ENCODE measurements around the gene UIMC1.

UIMC1 gene

GRCh38 chr5:176956756-176957155 lies 49.8 kb downstream of the UIMC1 start:
- in situ Hi-C loops (cut with MboI; ENCODE audit: low sequenced_read_pairs) = no loop called here

GRCh38 chr5:176955895-176956294 lies 50.7 kb downstream of the UIMC1 start:
- in situ Hi-C loops (cut with MboI; ENCODE audit: low sequenced_read_pairs) = no loop called here

- in situ Hi-C loops (cut with MboI; ENCODE audit: low sequenced_read_pairs) = no loop called here
Observed at GRCh38 chr5:176954050-176954449, 52.5 kb downstream of the UIMC1 start.

GRCh38 chr5:176952531-176953193 lies 53.9 kb downstream of the UIMC1 start:
- in situ Hi-C loops (cut with MboI; ENCODE audit: low sequenced_read_pairs) = no loop called here

GRCh38 chr5:176948458-176948857 lies 58.1 kb downstream of the UIMC1 start:
- in situ Hi-C loops (cut with MboI; ENCODE audit: low sequenced_read_pairs) = no loop called here

DNA sequence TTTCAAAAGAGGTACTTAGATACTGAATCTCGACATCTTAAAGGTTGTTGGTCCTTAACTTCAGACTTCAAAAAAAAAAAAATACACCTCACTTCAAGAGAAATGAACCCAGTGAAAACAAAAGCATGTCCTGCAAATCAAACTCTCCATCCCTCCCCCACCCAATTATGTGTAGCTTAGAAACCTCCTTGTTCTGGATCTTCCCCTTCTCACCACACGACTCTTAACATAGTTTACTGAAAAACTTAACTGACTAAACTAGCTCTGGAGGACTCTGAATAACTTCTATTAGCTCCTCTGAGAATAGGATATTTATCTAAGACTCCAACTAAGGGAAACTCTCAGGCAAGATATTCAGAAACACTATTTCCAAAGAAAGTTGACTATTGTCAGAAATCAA lies 58.7 kb downstream of the UIMC1 start:
- in situ Hi-C loops (cut with MboI; ENCODE audit: low sequenced_read_pairs) = no loop called here

GRCh38 chr5:176944268-176944667 lies 62.3 kb downstream of the UIMC1 start:
- in situ Hi-C loops (cut with MboI; ENCODE audit: low sequenced_read_pairs) = no loop called here

- in situ Hi-C loops (cut with MboI; ENCODE audit: low sequenced_read_pairs) = no loop called here
Observed at GRCh38 chr5:176943816-176944215, 62.8 kb downstream of the UIMC1 start.

DNA sequence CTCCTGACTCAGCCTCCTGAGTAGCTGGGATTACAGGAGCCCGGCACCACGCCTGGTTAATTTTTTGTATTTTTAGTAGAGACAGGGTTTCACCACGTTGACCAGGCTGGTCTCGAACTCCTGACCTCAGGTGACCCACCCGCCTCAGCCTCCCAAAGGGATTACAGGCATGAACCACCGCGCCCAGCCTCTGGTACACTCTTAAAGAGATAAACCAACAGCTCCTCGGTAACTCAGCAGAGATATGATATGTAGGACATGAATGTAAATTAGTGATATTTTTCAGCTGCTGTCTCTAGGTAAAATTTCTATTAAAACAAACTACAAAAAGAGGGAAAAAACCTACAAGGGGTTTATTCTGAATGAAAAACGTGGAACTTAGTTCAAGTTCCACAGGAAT lies 64.6 kb downstream of the UIMC1 start:
- in situ Hi-C loops (cut with MboI; ENCODE audit: low sequenced_read_pairs) = no loop called here

- in situ Hi-C loops (cut with MboI; ENCODE audit: low sequenced_read_pairs) = no loop called here
Observed at GRCh38 chr5:176938472-176938871, 68.1 kb downstream of the UIMC1 start.

DNA sequence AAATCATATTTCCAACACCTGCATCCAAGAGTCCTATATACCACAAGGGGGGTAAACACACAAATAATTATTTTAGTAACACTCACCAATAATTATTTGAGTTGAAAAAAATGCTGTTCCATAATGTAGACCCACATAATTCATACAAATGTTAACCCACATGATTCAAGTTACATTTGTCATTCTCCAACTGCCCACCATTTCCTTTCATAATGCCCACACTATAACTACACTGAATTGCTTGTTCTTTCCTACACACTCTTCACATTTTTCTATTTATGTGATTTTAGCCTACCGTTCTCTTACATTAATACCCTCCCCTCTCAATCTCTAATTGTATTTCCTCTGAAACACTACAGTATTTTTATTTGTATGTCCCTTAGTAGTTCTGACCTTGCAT lies 71.6 kb downstream of the UIMC1 start:
- in situ Hi-C loops (cut with MboI; ENCODE audit: low sequenced_read_pairs) = no loop called here

DNA sequence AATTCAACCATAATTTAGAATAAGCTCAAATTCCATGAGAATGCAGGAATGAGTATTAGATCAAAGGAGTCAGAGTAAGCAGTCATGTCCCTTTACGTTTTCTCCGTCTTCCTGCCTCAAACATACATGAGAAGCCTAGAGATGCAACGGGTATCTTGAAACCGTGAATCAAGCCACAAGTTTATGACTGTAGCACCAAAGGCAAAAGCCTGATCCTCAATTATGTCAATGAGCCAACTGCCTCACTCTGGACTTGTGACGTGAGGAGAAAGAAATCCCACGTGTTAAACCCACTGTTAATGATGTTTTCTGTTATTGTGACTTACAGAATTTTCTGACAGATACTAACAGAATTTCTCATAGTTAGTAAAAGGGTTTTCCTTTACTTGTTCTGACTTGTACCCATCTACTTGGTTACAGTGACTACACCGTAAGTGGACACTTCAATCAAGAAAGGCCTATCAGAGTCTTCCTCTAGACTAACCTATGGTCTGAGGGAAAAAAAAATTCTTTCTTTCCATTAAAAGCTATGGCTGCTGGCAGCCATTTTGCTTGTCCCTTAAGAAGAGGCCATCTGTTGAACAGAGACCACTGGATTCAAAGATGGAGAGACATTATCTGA lies 72.2 kb downstream of the UIMC1 start:
- in situ Hi-C loops (cut with MboI; ENCODE audit: low sequenced_read_pairs) = no loop called here

DNA sequence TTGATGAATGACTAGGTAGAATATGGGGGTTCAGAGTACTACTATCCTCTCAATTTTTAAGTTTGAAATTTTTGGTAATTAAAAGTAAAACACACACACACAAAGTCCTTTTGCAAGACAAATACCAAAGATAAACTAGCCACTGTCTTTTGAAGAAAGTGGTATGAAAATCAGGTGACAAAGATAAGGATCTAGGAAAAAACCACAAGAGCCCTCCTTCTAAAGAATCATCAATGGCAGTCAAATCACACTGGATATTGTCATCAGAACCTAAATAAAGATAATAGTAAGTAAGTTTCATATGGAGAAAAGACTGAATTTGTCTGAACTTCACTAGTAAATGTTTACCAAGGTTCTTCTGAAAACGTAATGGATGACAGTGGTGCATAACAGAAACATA lies 76.9 kb downstream of the UIMC1 start:
- in situ Hi-C loops (cut with MboI; ENCODE audit: low sequenced_read_pairs) = no loop called here

DNA sequence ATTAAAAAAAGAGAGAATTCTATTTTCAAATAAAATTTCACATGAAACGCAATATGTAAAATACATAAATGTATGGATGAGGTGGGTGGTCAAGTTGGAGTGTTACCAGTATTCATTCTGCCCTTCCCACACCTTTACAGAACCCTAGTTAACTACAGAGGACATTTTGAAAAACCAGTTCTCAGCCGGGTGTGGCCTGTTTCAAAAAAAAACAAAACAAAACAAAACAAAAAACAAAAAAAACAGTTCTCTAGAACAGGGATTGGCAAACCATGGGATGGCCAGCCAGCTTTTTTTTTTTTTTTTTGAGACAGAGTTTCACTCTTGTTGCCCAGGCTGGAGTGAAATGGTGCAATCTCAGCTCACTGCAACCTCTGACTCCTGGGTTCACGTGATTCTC lies 79.0 kb downstream of the UIMC1 start:
- in situ Hi-C loops (cut with MboI; ENCODE audit: low sequenced_read_pairs) = no loop called here

- in situ Hi-C loops (cut with MboI; ENCODE audit: low sequenced_read_pairs) = no loop called here
Observed at GRCh38 chr5:176922817-176923216, 83.8 kb downstream of the UIMC1 start.

GRCh38 chr5:176921714-176922113 lies 84.9 kb downstream of the UIMC1 start:
- in situ Hi-C loops (cut with MboI; ENCODE audit: low sequenced_read_pairs) = no loop called here

DNA sequence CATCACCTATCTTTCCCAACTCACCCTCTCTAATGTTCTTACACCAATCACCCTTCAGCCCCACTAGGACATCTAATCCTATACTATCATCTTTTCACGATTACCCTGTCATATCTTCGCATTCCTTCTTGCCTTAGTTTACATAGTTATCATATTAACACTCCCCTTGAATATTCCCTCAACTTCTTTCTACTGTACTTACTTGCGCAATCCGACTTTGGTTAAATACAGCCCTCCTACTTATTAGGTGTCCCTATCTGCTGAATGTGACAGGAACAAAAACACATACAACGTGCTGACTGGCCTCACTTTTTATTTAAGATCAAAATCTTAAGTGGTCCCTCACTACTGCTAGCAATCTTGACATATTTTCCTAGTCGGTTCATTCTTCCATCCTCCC lies 88.0 kb downstream of the UIMC1 start:
- in situ Hi-C loops (cut with MboI; ENCODE audit: low sequenced_read_pairs) = no loop called here

DNA sequence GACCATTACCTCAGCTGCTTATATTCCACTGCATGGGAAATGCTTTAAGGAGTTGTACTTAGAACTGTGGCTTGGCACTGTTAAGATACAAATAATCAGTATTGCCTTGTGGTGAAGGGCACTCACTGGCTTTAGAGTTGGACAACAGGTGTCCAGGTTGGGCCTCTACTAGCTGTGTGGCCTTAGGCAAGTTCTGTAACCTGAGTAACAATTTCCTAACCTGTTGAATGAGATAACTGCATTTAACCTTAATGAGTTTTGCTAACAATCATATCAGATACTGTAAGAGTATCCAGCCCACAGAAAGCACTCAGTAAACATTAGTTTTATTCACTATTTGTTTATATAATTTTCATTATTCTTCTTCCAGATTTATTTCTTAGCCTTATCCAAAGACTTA lies 90.2 kb downstream of the UIMC1 start:
- in situ Hi-C loops (cut with MboI; ENCODE audit: low sequenced_read_pairs) = no loop called here

DNA sequence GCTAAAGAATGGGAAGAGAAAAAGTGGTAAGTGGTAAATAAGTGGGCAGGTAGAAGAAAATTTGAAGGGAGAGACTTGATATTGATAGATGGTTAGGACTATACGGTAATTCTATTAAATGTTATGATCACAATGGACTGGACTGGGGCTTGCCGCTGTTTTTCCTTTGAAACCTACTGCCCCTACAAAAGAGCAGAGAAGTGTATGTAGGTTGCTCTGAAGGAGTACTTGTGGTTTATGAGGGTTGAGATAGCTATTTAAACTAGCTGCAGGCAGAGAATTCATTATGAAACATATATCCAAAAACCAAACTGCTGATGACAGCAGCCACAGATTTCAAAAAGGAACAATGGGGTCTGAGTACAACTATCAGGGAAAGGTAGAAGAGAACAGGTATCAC lies 90.7 kb downstream of the UIMC1 start:
- in situ Hi-C loops (cut with MboI; ENCODE audit: low sequenced_read_pairs) = no loop called here

DNA sequence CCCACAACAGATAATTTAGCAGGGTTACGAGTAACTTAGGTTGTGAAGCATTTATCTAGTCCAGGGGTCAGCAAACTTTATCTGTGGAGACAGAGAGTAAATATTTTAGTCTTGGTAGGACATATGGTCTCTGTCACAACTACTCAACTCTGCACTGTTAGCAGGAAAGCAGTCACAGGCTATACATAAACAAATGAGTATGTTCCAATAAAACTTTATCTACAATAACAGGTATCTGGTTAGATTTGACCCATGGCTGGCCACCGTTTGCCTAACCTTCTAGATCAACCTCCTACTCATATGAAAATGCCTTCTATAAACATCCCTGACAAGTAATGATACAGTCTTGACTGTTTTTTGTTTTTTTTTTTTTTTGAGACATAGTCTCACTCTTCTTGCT lies 94.5 kb downstream of the UIMC1 start:
- in situ Hi-C loops (cut with MboI; ENCODE audit: low sequenced_read_pairs) = no loop called here

DNA sequence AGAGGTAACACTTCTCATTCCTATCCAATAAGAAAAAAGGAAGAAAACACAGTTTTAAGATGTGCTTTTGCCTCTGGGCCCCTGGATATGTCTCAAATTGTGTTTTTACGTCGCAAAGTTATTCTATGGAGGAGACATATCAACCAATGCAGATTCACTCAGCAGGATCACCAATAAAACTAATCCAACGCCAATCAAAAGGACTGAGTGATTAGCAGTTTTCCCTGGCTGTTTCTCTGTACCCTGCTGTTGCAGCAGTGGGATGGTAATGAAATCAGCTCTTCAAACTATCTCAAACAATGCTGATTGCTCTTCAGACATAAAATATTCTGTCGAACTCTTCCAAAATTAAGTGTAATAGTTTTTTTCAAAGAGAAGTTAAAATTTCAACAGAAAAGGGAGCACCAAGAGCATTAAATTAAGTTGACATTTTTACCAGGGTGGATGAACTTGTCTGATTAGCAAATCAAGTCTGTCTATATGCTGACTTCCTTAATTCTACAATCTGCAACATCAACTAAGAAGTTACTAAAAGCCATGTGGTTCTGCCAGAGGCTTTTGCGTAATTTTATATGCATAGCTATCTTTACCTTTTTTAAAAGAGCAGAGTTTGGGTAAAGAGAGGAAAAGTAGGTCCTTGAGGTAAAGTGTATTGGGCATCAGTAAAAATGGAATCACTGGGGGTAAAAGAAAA lies 97.8 kb downstream of the UIMC1 start:
- in situ Hi-C loops (cut with MboI; ENCODE audit: low sequenced_read_pairs) = no loop called here

- in situ Hi-C loops (cut with MboI; ENCODE audit: low sequenced_read_pairs) = no loop called here
Observed at GRCh38 chr5:176906796-176907195, 99.8 kb downstream of the UIMC1 start.

Measured in hTERT RPE-1 (cell line).